HG03378 (cell line): Measurements from ENCODE around the gene MUC4.
"Not testable (repeated sequence)": the region's sequence is repeated elsewhere in the genome, so short reads cannot be mapped to it uniquely, and the experiment has no call there.

ENCODE experiments used
- ATAC-seq: cut with Tn5 transposase; IDR thresholded peaks from one replicate; pipeline ENCODE4 v1.9.1; 2021; ENCODE audit warnings: mild to moderate bottlenecking, moderate library complexity; ENCODE audit not compliant: unreplicated experiment

The MUC4 gene

GRCh38 chr3:195748661-195749060 is 63.1 kb downstream of the MUC4 start:
- no peak for ATAC-seq

- ATAC-seq, result no peak
These were observed 65.0 kb downstream of the MUC4 start for GRCh38 chr3:195746751-195747150.

- ATAC-seq, result no peak
These were observed 65.4 kb downstream of the MUC4 start for GRCh38 chr3:195746346-195746745.

- ATAC-seq, result no peak
These were observed 67.3 kb downstream of the MUC4 start for GRCh38 chr3:195744437-195744836.

- no peak for ATAC-seq
These were observed 72.1 kb downstream of the MUC4 start for GRCh38 chr3:195739561-195740111.

GRCh38 chr3:195738274-195739044 is 73.3 kb downstream of the MUC4 start:
- ATAC-seq, result no peak

- ATAC-seq, result not testable (repeated sequence)
These were observed 73.9 kb downstream of the MUC4 start for GRCh38 chr3:195737782-195738181.

GRCh38 chr3:195736866-195737490 is 74.8 kb downstream of the MUC4 start:
- no peak for ATAC-seq

GRCh38 chr3:195735036-195735695 is 76.6 kb downstream of the MUC4 start:
- no peak for ATAC-seq

- ATAC-seq, result no peak
These were observed 78.8 kb downstream of the MUC4 start for GRCh38 chr3:195732940-195733339.

- ATAC-seq, result no peak
These were observed 80.3 kb downstream of the MUC4 start for GRCh38 chr3:195731356-195731905.

- no peak for ATAC-seq
These were observed 82.1 kb downstream of the MUC4 start for GRCh38 chr3:195729476-195730251.

GRCh38 chr3:195728789-195729188 is 82.9 kb downstream of the MUC4 start:
- not testable (repeated sequence) for ATAC-seq

GRCh38 chr3:195727606-195728195 is 84.0 kb downstream of the MUC4 start:
- no peak for ATAC-seq

- ATAC-seq, result not testable (repeated sequence)
These were observed 85.6 kb downstream of the MUC4 start for GRCh38 chr3:195725916-195726740.

- ATAC-seq, result not testable (repeated sequence)
These were observed 87.4 kb downstream of the MUC4 start for GRCh38 chr3:195724363-195724762.

- not testable (repeated sequence) for ATAC-seq
These were observed 88.8 kb downstream of the MUC4 start for GRCh38 chr3:195722996-195723345.

GRCh38 chr3:195722139-195722995 is 89.4 kb downstream of the MUC4 start:
- ATAC-seq, result not testable (repeated sequence)
